ENCODE results near the gene KRTAP10-5. TPM values are rescaled to one million over a fixed set of nuclear protein-coding genes. Genes with fewer than 3 reads are reported as not detected.
"Not testable (repeated sequence)": the region's sequence is repeated elsewhere in the genome, so short reads cannot be mapped to it uniquely, and the experiment has no call there.

The KRTAP10-5 gene
- not detected for total RNA-seq
- long read RNA-seq: 0 reads

DNA sequence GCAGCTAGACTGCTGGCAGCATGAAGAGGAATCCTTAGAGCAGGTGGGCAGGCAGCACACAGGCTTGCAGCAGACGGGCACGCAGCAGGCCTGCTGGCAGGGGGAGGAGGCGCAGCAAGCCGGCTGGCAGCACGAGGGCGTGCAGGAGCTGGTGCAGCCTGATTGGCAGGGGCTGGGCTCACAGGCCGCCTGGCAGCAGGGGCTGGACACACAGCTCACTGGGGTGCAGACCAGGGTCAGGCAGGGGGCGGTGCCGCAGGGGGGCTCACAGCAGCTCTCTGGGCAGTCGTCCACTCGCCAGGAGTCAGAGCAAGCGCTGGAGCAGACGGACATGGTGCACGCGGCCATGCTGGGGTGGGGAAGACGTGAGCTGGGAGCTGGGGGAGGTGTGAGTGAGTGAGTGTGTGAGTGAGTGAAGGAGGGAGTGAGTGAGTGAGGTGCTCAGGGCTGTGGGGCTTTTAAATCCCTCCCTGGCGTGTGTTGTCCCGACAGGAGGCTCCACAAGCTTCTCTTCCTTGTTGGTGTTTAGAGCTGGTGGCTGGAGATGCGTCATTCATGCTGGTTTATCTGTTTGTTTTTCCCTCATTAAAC is at the start of gene KRTAP10-5:
KRTAP10-5 (minus strand) TSS at position 374 of the 591 bp plus-strand sequence; CDS start at position 348, 26 bp downstream.
- intact Hi-C loops (cut with DNase I); DNase-seq: not testable (repeated sequence)
- ATAC-seq (ENCODE audit: poor library complexity): peak; percentile 22

DNA sequence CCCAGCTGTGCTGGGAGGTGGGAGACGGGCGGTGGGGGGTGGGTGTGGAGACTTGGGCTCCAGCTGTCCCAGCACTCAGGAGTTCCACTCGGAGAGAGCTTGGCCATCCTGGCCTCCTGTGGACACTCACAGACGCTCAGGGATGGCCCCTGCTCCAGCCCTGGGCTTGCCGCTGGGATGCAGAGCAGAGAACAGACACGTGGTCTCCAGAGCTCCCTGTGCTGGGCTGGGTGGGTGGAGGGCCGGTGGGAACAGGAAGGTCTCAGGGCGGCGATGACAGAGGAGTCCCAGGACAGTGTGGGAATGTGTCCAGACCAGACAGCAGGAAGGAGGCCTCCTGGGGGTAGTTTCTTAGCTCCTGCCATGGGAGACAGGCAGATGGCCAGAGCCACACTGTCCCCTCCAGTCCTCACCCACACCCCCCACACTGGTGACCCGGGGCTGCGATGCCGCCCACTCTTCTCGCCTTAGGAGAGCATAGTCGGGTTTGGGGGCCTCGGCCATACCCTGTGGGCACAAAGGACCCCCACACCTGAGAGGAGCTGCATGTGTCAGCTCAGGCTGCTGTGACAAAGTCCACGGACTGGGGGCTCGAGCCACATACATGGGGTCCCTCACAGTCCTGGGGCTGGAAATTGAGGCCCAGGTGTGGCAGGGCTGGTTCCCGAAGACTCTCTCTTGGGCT is 48.4 kb upstream of the KRTAP10-5 start:
- DNase-seq (no peak), ATAC-seq (ENCODE audit: poor library complexity) (peak; percentile 39)
- intact Hi-C loops (cut with DNase I): no loop called here

DNA sequence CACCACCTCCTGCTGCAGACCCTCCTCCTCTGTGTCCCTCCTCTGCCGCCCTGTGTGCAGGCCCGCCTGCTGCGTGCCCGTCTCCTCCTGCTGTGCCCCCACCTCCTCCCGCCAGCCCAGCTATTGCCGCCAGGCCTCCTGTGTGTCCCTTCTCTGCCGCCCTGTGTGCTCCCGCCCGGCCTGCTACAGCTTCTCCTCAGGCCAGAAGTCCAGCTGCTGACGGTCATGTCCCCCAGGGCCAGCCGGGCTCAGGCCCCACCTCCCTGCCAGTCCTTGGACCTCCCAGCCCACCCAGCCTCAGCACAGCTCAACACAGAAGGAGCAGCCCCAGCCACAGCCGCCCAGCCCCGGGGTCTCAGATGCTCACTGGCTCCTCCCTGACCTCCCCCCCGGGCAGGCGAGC is 47.4 kb upstream of the KRTAP10-5 start:
- DNase-seq; ATAC-seq (ENCODE audit: poor library complexity); intact Hi-C loops (cut with DNase I): not testable (repeated sequence)

DNA sequence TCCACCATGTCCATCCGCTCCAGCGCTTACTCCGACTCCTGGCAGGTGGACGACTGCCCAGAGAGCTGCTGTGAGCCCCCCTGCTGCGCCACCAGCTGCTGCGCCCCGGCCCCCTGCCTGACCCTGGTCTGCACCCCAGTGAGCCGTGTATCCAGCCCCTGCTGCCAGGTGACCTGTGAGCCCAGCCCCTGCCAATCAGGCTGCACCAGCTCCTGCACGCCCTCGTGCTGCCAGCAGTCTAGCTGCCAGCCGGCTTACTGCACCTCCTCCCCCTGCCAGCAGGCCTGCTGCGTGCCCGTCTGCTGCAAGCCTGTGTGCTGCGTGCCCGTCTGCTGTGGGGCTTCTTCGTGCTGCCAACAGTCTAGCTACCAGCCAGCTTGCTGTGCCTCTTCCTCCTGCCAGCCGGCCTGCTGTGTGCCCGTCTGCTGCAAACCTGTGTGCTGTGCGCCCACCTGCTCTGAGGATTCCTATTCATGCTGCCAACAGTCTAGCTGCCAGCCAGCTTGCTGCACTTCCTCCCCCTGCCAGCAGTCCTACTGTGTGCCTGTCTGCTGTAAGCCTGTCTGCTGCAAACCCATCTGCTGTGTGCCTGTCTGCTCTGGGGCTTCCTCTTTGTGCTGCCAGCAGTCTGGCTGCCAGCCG is 46.9 kb upstream of the KRTAP10-5 start:
- DNase-seq; intact Hi-C loops (cut with DNase I); ATAC-seq (ENCODE audit: poor library complexity): not testable (repeated sequence)

DNA sequence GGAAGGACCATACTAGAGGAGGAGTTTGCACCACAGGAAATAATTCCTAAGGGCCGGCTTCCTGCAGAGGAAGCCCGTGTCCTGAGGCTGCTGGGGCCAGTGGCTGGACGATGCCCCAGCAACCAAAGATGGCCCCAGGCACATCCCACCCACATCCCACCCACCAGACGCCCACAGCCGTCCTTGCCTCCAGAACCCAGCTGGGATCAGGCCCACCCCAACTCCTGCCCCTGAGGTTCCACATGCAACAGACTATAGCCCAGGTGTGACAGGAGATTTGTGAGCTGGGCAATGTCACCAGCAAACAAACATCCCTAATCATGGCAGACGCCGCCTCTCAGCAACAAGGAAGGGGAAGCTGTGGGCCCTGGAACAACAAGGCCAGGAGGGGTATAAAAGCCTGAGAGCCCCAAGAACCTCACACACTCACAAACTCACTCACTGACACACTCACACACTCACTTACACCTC is 46.3 kb upstream of the KRTAP10-5 start, which contains the start of gene KRTAP10-9:
KRTAP10-9 (plus strand) TSS at position 421 of the 471 bp plus-strand sequence. CDS start 79 bp downstream, outside the sequence.
- no peak for DNase-seq
- intact Hi-C loops (cut with DNase I): no loop called here
- ATAC-seq (ENCODE audit: poor library complexity): no peak

- intact Hi-C loops (cut with DNase I): no loop called here
- DNase-seq (no peak), ATAC-seq (ENCODE audit: poor library complexity) (no peak)
Measured at GRCh38 chr21:44626262-44626661, 45.9 kb upstream of the KRTAP10-5 start.

DNA sequence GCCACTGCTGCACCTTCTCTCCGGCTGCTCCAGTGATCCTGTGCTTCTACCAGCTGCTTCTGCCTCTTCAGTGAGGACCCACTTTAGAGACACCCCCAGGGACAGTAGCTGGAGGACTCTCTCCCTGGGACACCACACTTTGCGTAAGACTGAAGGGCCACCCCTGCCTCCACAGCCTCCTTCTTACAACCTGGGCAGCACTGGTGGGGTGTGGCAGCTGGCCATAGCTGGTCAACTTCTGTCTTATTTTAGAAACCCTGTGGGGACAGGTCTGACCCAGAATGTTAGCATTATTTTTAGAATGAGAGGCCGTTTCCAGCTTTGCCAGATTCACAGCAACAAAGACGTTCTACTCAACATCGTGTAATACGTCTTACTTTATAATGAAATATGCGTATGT is 45.4 kb upstream of the KRTAP10-5 start:
- no peak for DNase-seq
- peak; percentile 41 for ATAC-seq (ENCODE audit: poor library complexity)
- intact Hi-C loops (cut with DNase I): no loop called here

GRCh38 chr21:44623575-44623974 is 43.2 kb upstream of the KRTAP10-5 start:
- intact Hi-C loops (cut with DNase I): no loop called here
- ATAC-seq (ENCODE audit: poor library complexity): no peak
- DNase-seq: no peak

GRCh38 chr21:44619886-44620285 is 39.5 kb upstream of the KRTAP10-5 start:
- intact Hi-C loops (cut with DNase I): no loop called here
- no peak for DNase-seq

DNA sequence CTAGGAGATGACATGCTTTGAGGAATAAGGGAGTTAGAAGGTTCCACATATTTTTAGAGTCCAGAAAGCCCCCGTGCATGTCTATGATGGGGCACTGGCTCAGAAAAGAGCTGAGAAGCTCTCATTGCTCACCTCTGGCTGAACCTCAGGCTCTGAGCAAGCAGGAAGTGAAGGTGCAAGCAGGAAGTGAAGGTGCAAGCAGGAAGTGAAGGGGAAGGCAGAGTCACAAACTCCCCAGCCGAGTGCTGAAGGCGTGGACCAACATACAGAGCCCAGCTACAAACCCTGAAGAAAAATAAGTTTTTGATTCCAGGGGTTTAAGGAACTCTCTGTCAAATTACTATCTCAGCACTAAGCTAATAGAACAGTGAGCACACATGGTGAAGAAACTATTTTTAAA is 38.5 kb upstream of the KRTAP10-5 start:
- intact Hi-C loops (cut with DNase I): no loop called here
- ATAC-seq (ENCODE audit: poor library complexity) (no peak), DNase-seq (no peak)

More at GRCh38 chr21:44619886-44620285, 39.5 kb upstream of the KRTAP10-5 start:
- ATAC-seq (ENCODE audit: poor library complexity): no peak

GRCh38 chr21:44618504-44618903 is 38.1 kb upstream of the KRTAP10-5 start:
- DNase-seq (peak; percentile 66), ATAC-seq (ENCODE audit: poor library complexity) (peak; percentile 61)
- intact Hi-C loops (cut with DNase I): no loop called here

- ATAC-seq (ENCODE audit: poor library complexity) (no peak), DNase-seq (no peak)
- intact Hi-C loops (cut with DNase I): no loop called here
Measured at GRCh38 chr21:44617071-44617501, 36.7 kb upstream of the KRTAP10-5 start.

GRCh38 chr21:44616591-44616926 is 36.2 kb upstream of the KRTAP10-5 start:
- intact Hi-C loops (cut with DNase I): no loop called here
- ATAC-seq (ENCODE audit: poor library complexity) (no peak), DNase-seq (no peak)

- no peak for DNase-seq
- no peak for ATAC-seq (ENCODE audit: poor library complexity)
- intact Hi-C loops (cut with DNase I): no loop called here
Measured at GRCh38 chr21:44615911-44616590, 35.6 kb upstream of the KRTAP10-5 start.

GRCh38 chr21:44615466-44615865 is 35.1 kb upstream of the KRTAP10-5 start:
- DNase-seq (no peak), ATAC-seq (ENCODE audit: poor library complexity) (no peak)
- intact Hi-C loops (cut with DNase I): no loop called here

DNA sequence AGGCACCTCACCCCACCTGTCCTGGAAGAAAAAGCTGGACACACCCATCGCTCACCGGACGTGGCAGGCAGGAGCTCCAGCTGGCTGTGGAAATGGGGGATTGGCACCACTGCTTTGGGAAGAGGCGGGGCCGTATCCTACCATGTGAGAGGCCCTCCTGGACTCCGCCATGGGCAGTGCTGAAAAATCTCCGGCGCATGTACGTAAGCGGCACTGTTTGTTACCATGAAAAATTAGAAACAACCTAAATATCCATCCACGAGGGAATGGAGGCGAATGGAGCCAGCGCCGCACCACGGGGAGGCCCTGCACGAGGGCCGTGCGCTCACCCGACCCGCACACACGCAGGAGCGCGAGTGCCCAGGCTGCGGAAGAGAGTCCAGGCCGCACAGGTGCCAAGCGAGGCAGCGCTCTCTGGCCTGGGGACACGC is 34.6 kb upstream of the KRTAP10-5 start:
- intact Hi-C loops (cut with DNase I): no loop called here
- ATAC-seq (ENCODE audit: poor library complexity): no peak
- DNase-seq: no peak

- DNase-seq (no peak), ATAC-seq (ENCODE audit: poor library complexity) (no peak)
- intact Hi-C loops (cut with DNase I): no loop called here
Measured at GRCh38 chr21:44614161-44614631, 33.8 kb upstream of the KRTAP10-5 start.

DNA sequence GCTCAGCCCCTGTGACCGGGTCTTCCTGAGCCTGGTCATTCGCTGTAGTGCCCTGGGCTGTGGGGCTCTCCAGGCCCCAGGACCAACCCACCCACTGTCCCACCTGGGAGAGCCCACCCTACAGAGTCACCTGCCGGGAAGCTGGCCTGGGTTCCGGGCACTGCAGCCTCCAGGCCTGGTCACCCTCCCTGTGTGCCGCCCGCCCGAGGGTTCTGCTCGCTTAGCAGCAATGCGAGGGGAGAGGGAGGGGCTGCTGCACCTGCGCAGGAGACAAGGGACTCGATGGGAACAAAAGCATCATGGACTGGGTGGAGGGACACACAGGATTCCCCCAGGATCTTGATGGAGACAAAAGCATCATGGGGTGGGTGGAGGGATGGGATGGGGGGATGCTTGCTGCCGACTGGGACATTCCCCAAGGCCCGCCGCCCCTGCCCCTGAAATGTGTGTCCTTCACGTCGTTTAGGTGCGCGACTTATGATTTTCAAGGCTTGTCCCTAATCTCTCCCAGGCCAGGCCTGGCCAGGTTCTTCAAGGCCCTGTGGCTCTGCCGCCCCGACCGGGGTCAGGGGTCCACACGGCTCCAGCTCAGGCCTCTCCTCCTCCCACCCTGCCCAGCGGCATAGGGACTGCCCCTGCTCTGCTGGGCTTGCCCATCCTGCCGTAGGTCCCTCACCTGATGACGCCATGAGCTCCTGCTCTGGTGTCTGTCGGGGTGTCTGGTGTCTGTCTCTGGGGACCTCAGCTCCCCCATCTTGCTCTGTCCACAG is 33.2 kb upstream of the KRTAP10-5 start:
- ATAC-seq (ENCODE audit: poor library complexity): no peak
- intact Hi-C loops (cut with DNase I): no loop called here
- DNase-seq: no peak

All from Right ventricle myocardium superior (tissue), 1 donor.